H9 (cell line): Measurements from ENCODE around the gene DMBT1. TPM values are rescaled to one million over a fixed set of nuclear protein-coding genes. Genes with fewer than 3 reads are reported as not detected.

ENCODE experiments used
- DNase-seq: peaks from one replicate; pipeline ENCODE4 v3.0.0-alpha.2; 2017
- H2AFZ ChIP-seq: one replicate; pipeline ENCODE4 v1.6.1; 2013; ENCODE audit warnings: mild to moderate bottlenecking, low read length, control low read depth, moderate library complexity
- H2AK5ac ChIP-seq: 2 replicates; pipeline ENCODE4 v1.6.1; 2013; ENCODE audit warnings: low read length, control low read depth, mixed read lengths; ENCODE audit not compliant: insufficient read length
- H2BK120ac ChIP-seq: one replicate; pipeline ENCODE4 v1.6.1; 2013; ENCODE audit warnings: low read depth, mild to moderate bottlenecking, low read length, control low read depth, inconsistent platforms; ENCODE audit not compliant: poor library complexity, severe bottlenecking
- H2BK12ac ChIP-seq: 2 replicates; pipeline ENCODE4 v1.6.1; 2013; ENCODE audit warnings: low read length, control low read depth, mixed read lengths, low read depth; ENCODE audit not compliant: insufficient read length
- H2BK15ac ChIP-seq: 2 replicates; pipeline ENCODE4 v1.6.1; 2013; ENCODE audit warnings: low read depth, low read length, control low read depth
- H2BK20ac ChIP-seq: one replicate; pipeline ENCODE4 v1.6.1; 2013; ENCODE audit warnings: low read depth, mild to moderate bottlenecking, low read length, control low read depth, inconsistent platforms; ENCODE audit not compliant: poor library complexity, severe bottlenecking
- H2BK5ac ChIP-seq: 2 replicates; pipeline ENCODE4 v1.6.1; 2013; ENCODE audit warnings: low read length, control low read depth, mixed read lengths; ENCODE audit not compliant: insufficient read length
- H3K14ac ChIP-seq: 2 replicates; pipeline ENCODE4 v1.6.1; 2013; ENCODE audit warnings: low read length, control low read depth; ENCODE audit not compliant: insufficient read depth
- H3K18ac ChIP-seq: 2 replicates; pipeline ENCODE4 v1.6.1; 2013; ENCODE audit warnings: low read depth, mild to moderate bottlenecking, mixed read lengths, low read length, control low read depth; ENCODE audit not compliant: insufficient read length
- H3K23ac ChIP-seq: 2 replicates; pipeline ENCODE4 v1.6.1; 2013; ENCODE audit warnings: low read length, control low read depth, mixed read lengths, low read depth; ENCODE audit not compliant: insufficient read length
- H3K23me2 ChIP-seq: 2 replicates; pipeline ENCODE4 v1.6.1; 2013; ENCODE audit warnings: low read depth, mild to moderate bottlenecking, mixed read lengths, low read length, control low read depth; ENCODE audit not compliant: insufficient read length, poor library complexity, severe bottlenecking
- H3K27ac ChIP-seq: 2 replicates; pipeline ENCODE4 v1.5.1; 2013; ENCODE audit warnings: low read length, control low read depth, mixed read lengths, low read depth; ENCODE audit not compliant: insufficient read length
- H3K27me3 ChIP-seq: 2 replicates; pipeline ENCODE4 v1.6.1; 2013; ENCODE audit warnings: low read length, control low read depth, inconsistent platforms; ENCODE audit not compliant: insufficient read depth
- H3K4ac ChIP-seq: 2 replicates; pipeline ENCODE4 v1.6.1; 2013; ENCODE audit warnings: low read depth, mild to moderate bottlenecking, control low read depth, inconsistent platforms, low read length, moderate library complexity
- H3K4me1 ChIP-seq: 2 replicates; pipeline ENCODE4 v1.6.1; 2013; ENCODE audit warnings: low read length, control low read depth, inconsistent platforms; ENCODE audit not compliant: insufficient read depth
- H3K4me2 ChIP-seq: 2 replicates; pipeline ENCODE4 v1.6.1; 2013; ENCODE audit warnings: low read length, control low read depth, mixed read lengths; ENCODE audit not compliant: insufficient read length, insufficient read depth
- H3K56ac ChIP-seq: 2 replicates; pipeline ENCODE4 v1.6.1; 2013; ENCODE audit warnings: low read depth, mild to moderate bottlenecking, mixed read lengths, low read length, control low read depth; ENCODE audit not compliant: insufficient read length
- H3K79me1 ChIP-seq: 2 replicates; pipeline ENCODE4 v1.6.1; 2013; ENCODE audit warnings: low read depth, mild to moderate bottlenecking, moderate library complexity, low read length, control low read depth, inconsistent platforms; ENCODE audit not compliant: insufficient read depth, poor library complexity, severe bottlenecking
- H3K79me2 ChIP-seq: 2 replicates; pipeline ENCODE4 v1.6.1; 2013; ENCODE audit warnings: low read length, control low read depth, inconsistent platforms; ENCODE audit not compliant: insufficient read depth
- H3K9ac ChIP-seq: 2 replicates; pipeline ENCODE4 v1.6.1; 2013; ENCODE audit warnings: low read length, control low read depth, mixed read lengths; ENCODE audit not compliant: insufficient read length; ENCODE audit errors: extremely low read depth
- H3K9me3 ChIP-seq: one replicate; pipeline ENCODE4 v1.6.1; 2013; ENCODE audit warnings: low read depth, low read length, inconsistent platforms; ENCODE audit not compliant: control insufficient read depth
- H3T11ph ChIP-seq: one replicate; pipeline ENCODE4 v1.6.1; 2013; ENCODE audit warnings: mild to moderate bottlenecking, low read length, control low read depth, inconsistent platforms
- H4K20me1 ChIP-seq: one replicate; pipeline ENCODE4 v1.6.1; 2013; ENCODE audit not compliant: control insufficient read depth, insufficient read length, insufficient read depth
- H4K5ac ChIP-seq: 2 replicates; pipeline ENCODE4 v1.6.1; 2013; ENCODE audit warnings: low read depth, mild to moderate bottlenecking, mixed read lengths, low read length, control low read depth; ENCODE audit not compliant: insufficient read length
- H4K8ac ChIP-seq: replicated peaks from 2 replicates; pipeline ENCODE4 v1.6.1; 2013; ENCODE audit warnings: low read length, control low read depth, mixed read lengths, low read depth; ENCODE audit not compliant: insufficient read length
- H4K91ac ChIP-seq: 2 replicates; pipeline ENCODE4 v1.6.1; 2013; ENCODE audit warnings: low read depth, mild to moderate bottlenecking, moderate library complexity, mixed read lengths, low read length, control low read depth; ENCODE audit not compliant: insufficient read length
- H3K27ac Mint-ChIP-seq, 3 experiments: 2 replicates in 2 of 3; 3 replicates in 1 of 3; pipeline ENCODE4 v1.8.0; 2020 to 2021; ENCODE audit warnings: mixed read lengths in 3 of 3, mild to moderate bottlenecking in 1 of 3, moderate library complexity in 1 of 3
- H3K27me3 Mint-ChIP-seq: 2 replicates; pipeline ENCODE4 v1.8.0; 2021; ENCODE audit warnings: low read depth, mild to moderate bottlenecking, moderate library complexity, mixed read lengths
- H3K36me3 Mint-ChIP-seq, 3 experiments: 2 replicates in 2 of 3; 3 replicates in 1 of 3; pipeline ENCODE4 v1.8.0; 2020 to 2021; ENCODE audit warnings: low read depth in 3 of 3, mixed read lengths in 3 of 3; ENCODE audit not compliant: insufficient read depth in 1 of 3
- H3K4me1 Mint-ChIP-seq, 2 experiments: 2 replicates each; pipeline ENCODE4 v1.8.0; 2020; ENCODE audit warnings: mixed read lengths in 2 of 2
- H3K4me3 Mint-ChIP-seq, 2 experiments: 2 replicates in 1 of 2; 3 replicates in 1 of 2; pipeline ENCODE4 v1.8.0; 2020 to 2021; ENCODE audit warnings: mild to moderate bottlenecking in 2 of 2, mixed read lengths in 2 of 2, moderate library complexity in 1 of 2
- H3K9me3 Mint-ChIP-seq, 2 experiments: 2 replicates in 1 of 2; 3 replicates in 1 of 2; pipeline ENCODE4 v1.8.0; 2020; ENCODE audit warnings: mild to moderate bottlenecking in 2 of 2, mixed read lengths in 2 of 2, moderate library complexity in 1 of 2
- CTCF ChIP-seq: fragments of 200-600 bp; sonication (generic); conservative IDR thresholded peaks from 3 replicates; pipeline ENCODE4 v1.8.0; 2021; ENCODE audit warnings: antibody characterized with exemption, mild to moderate bottlenecking
- WGBS: extraction: QIAGEN DNeasy Blood & Tissue Kit; methylation state at CpG from one replicate; pipeline ENCODE4 v1.1.7; 2013; ENCODE audit warnings: missing lambda C conversion rate, low lambda C conversion rate, mixed read lengths; ENCODE audit not compliant: insufficient read length; ENCODE audit errors: extremely low coverage; 5-methylcytosine and 5-hydroxymethylcytosine counted together
- total RNA-seq: library from RNA; stranded (reverse); gene quantifications from 2 replicates; pipeline ENCODE4 v1.2.1, GENCODE V29; 2021

Gene DMBT1
- total RNA-seq, 1 experiment from 2014 or later, result 0.04 TPM

DNA sequence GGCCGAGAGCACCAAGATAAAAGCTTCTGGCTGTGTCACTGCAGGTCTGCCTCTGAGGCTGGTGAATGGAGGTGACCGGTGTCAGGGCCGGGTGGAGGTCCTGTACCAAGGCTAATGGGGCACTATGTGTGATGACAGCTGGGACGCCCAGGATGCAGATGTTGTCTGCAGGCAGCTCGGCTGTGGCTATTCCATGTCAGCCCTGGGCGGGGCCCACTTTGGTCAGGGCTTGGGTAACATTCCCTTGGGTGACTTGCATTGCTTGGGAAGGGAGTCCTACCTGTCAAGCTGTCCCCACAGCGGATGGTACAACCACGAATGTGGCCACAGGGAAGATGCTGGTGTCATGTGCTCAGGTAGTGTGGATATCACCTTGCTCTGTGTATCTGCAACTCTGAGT, 8.0 kb downstream of the DMBT1 start:
- no peak overlapping the region for H3K56ac ChIP-seq
- no peak overlapping the region for H2BK15ac ChIP-seq
- peaks cover 25% of the 10 kb centered on the region for H3K27me3 Mint-ChIP-seq

More for the DNA sequence above, 8.0 kb downstream of the DMBT1 start:
- H3K79me2 ChIP-seq, result no peaks in the 10 kb centered on the region
- H2AK5ac ChIP-seq, result no peak overlapping the region
- H3K27ac ChIP-seq, result no peak overlapping the region
- no peak overlapping the region for H4K91ac ChIP-seq
- no peak overlapping the region for H3K18ac ChIP-seq
- no peak overlapping the region for H2BK12ac ChIP-seq
- H3K4me2 ChIP-seq, result no peak overlapping the region
- no peak overlapping the region for H4K8ac ChIP-seq
- no peaks in the 10 kb centered on the region for H4K20me1 ChIP-seq
- Mint-ChIP-seq H3K4me3 (no peak overlapping the region), H3K4me1 (peaks cover 0 to 2% of the 10 kb centered on the region in 2 experiments; a peak in 1 of 4 replicates), H3K9me3 (peaks cover 3 to 5% of the 10 kb centered on the region in 2 experiments; a peak in 2 of 5 replicates), H3K27ac (no peak overlapping the region), H3K36me3 (peaks cover 0 to 2% (median 0%) of the 10 kb centered on the region in 3 experiments; a peak in 2 of 7 replicates)
- no peak for TF ChIP-seq CTCF
- H3T11ph ChIP-seq, result no peak overlapping the region
- no peak overlapping the region; the same call in 1 of the 2 replicates for H3K14ac ChIP-seq
- no peak overlapping the region for H3K9ac ChIP-seq
- no peak overlapping the region for H4K5ac ChIP-seq
- no peaks in the 10 kb centered on the region for H3K79me1 ChIP-seq
- no peak overlapping the region for H3K4ac ChIP-seq
- DNase-seq, result no peak
- no peak overlapping the region for H2BK20ac ChIP-seq
- H3K9me3 ChIP-seq, result no peaks in the 10 kb centered on the region
- WGBS, result no CpG with 5 or more reads among the region's 8 CpGs
- no peak overlapping the region for H3K23ac ChIP-seq
- no peaks in the 10 kb centered on the region for H3K27me3 ChIP-seq
- H3K23me2 ChIP-seq, result no peaks in the 10 kb centered on the region
- H3K4me1 ChIP-seq, result no peaks in the 10 kb centered on the region
- no peak overlapping the region for H2AFZ ChIP-seq
- no peak overlapping the region for H2BK5ac ChIP-seq
- no peak overlapping the region for H2BK120ac ChIP-seq
